WTC11 (cell line): Measurements from ENCODE around the gene CCDC137. TPM values are rescaled to one million over a fixed set of nuclear protein-coding genes. Genes with fewer than 3 reads are reported as not detected.

Experiments used
- ATAC-seq: fragments of 200-7000 bp; cut with Tn5 transposase; 2 replicates; pipeline ENCODE4 v1.10.0; 2021; ENCODE audit warnings: mild to moderate bottlenecking, moderate library complexity
- CTCF ChIA-PET: fragments of 300-600 bp; sonication (Branson Sonifier 250); formaldehyde crosslinking; loops from one replicate; lab custom pipeline; 2021; ENCODE audit warnings: antibody characterized with exemption; lab: Charles Lee
- POLR2A ChIA-PET: fragments of 350-600 bp; sonication (Branson Sonifier 250); formaldehyde crosslinking; loops from one replicate; lab custom pipeline; 2021; ENCODE audit warnings: antibody characterized with exemption; lab: Charles Lee
- DNase-seq: peaks from one replicate; pipeline ENCODE4 v3.0.0; 2021; ENCODE audit warnings: low spot score
- H3K27ac Mint-ChIP-seq: 2 replicates; pipeline ENCODE4 v1.8.0; 2021; ENCODE audit warnings: mixed read lengths
- H3K27me3 Mint-ChIP-seq: 2 replicates; pipeline ENCODE4 v1.8.0; 2021; ENCODE audit warnings: low read depth, mild to moderate bottlenecking, moderate library complexity, mixed read lengths
- H3K36me3 Mint-ChIP-seq: 2 replicates; pipeline ENCODE4 v1.8.0; 2021; ENCODE audit warnings: mixed read lengths
- H3K4me1 Mint-ChIP-seq: 2 replicates; pipeline ENCODE4 v1.8.0; 2022; ENCODE audit warnings: mixed read lengths
- H3K4me3 Mint-ChIP-seq: 2 replicates; pipeline ENCODE4 v1.8.0; 2021; ENCODE audit warnings: mild to moderate bottlenecking, moderate library complexity, mixed read lengths
- H3K9me3 Mint-ChIP-seq: 2 replicates; pipeline ENCODE4 v1.8.0; 2021; ENCODE audit warnings: mixed read lengths
- ATF2 ChIP-seq: sonication (generic); formaldehyde crosslinking; IDR thresholded peaks from 2 replicates; pipeline ENCODE4 v1.8.1; 2022; ENCODE audit warnings: low read depth, missing genetic modification reagents, borderline replicate concordance
- ATF6 ChIP-seq: sonication (generic); formaldehyde crosslinking; IDR thresholded peaks from 2 replicates; pipeline ENCODE4 v1.8.1; 2023; ENCODE audit warnings: mild to moderate bottlenecking, missing genetic modification reagents
- CREB1 ChIP-seq: sonication (generic); formaldehyde crosslinking; IDR thresholded peaks from 2 replicates; pipeline ENCODE4 v1.8.0; 2023; ENCODE audit warnings: mild to moderate bottlenecking, missing genetic modification reagents
- EMX1 ChIP-seq: fragments of 250-450 bp; sonication (Bioruptor Pico); IDR thresholded peaks from 2 replicates; pipeline ENCODE4 v1.8.0; 2021; ENCODE audit warnings: mild to moderate bottlenecking
- FOXJ3 ChIP-seq: sonication (generic); formaldehyde crosslinking; IDR thresholded peaks from 2 replicates; pipeline ENCODE4 v1.9.0; 2021; ENCODE audit warnings: missing genetic modification reagents, mild to moderate bottlenecking, borderline replicate concordance
- FOXK1 ChIP-seq: sonication (generic); formaldehyde crosslinking; IDR thresholded peaks from 2 replicates; pipeline ENCODE4 v1.8.0; 2022; ENCODE audit warnings: mild to moderate bottlenecking, moderate library complexity, missing genetic modification reagents
- GABPB1 ChIP-seq: sonication (generic); formaldehyde crosslinking; IDR thresholded peaks from 2 replicates; pipeline ENCODE4 v1.8.1; 2023; ENCODE audit warnings: mild to moderate bottlenecking, missing genetic modification reagents
- HMGA2 ChIP-seq: fragments of 250-450 bp; sonication (Bioruptor Pico); IDR thresholded peaks from 2 replicates; pipeline ENCODE4 v1.4.0; 2021; ENCODE audit warnings: mild to moderate bottlenecking, moderate library complexity
- MXD4 ChIP-seq: fragments of 250-450 bp; sonication (Bioruptor Pico); IDR thresholded peaks from 2 replicates; pipeline ENCODE4 v1.8.0; 2021; ENCODE audit warnings: mild to moderate bottlenecking, moderate library complexity, borderline replicate concordance
- NFE2L1 ChIP-seq: sonication (generic); formaldehyde crosslinking; IDR thresholded peaks from 2 replicates; pipeline ENCODE4 v1.8.1; 2023; ENCODE audit warnings: missing genetic modification reagents
- RELA ChIP-seq: sonication (generic); formaldehyde crosslinking; IDR thresholded peaks from 2 replicates; pipeline ENCODE4 v1.8.1; 2022; ENCODE audit warnings: missing genetic modification reagents, mild to moderate bottlenecking, borderline replicate concordance
- SP1 ChIP-seq: sonication (generic); formaldehyde crosslinking; conservative IDR thresholded peaks from 2 replicates; pipeline ENCODE4 v1.8.1; 2022; ENCODE audit warnings: missing genetic modification reagents
- TEAD1 ChIP-seq: sonication (generic); formaldehyde crosslinking; IDR thresholded peaks from 2 replicates; pipeline ENCODE4 v1.8.0; 2022; ENCODE audit warnings: mild to moderate bottlenecking, missing genetic modification reagents
- ZNF138 ChIP-seq: sonication (generic); formaldehyde crosslinking; conservative IDR thresholded peaks from 2 replicates; pipeline ENCODE4 v1.8.1; 2022; ENCODE audit warnings: mild to moderate bottlenecking, moderate library complexity, missing genetic modification reagents
- ZNF219 ChIP-seq: sonication (generic); formaldehyde crosslinking; IDR thresholded peaks from 2 replicates; pipeline ENCODE4 v1.8.0; 2023; ENCODE audit warnings: missing genetic modification reagents, mild to moderate bottlenecking, borderline replicate concordance
- ZNF396 ChIP-seq: fragments of 250-450 bp; sonication (Bioruptor Pico); IDR thresholded peaks from 2 replicates; pipeline ENCODE4 v1.8.0; 2021; ENCODE audit warnings: mild to moderate bottlenecking, moderate library complexity, borderline replicate concordance
- ZNF423 ChIP-seq: fragments of 250-450 bp; sonication (Bioruptor Pico); IDR thresholded peaks from 2 replicates; pipeline ENCODE4 v2.1.2; 2022; ENCODE audit warnings: mild to moderate bottlenecking, moderate library complexity
- total RNA-seq: library from RNA; stranded (reverse); gene quantifications from 3 replicates; pipeline ENCODE4 v1.2.3, GENCODE V29; 2021
- TF ChIP-seq, protein P1 (sequence below): sonication (generic); formaldehyde crosslinking; conservative IDR thresholded peaks from 2 replicates; pipeline ENCODE4 v1.8.1; 2023; ENCODE audit warnings: mild to moderate bottlenecking, low read depth, missing genetic modification reagents, moderate library complexity

The CCDC137 gene
- total RNA-seq, 1 experiment from 2014 or later, result 36.8 TPM

GRCh38 chr17:81717766-81718089, 51.2 kb downstream of the CCDC137 start (continued):
- TF ChIP-seq TEAD1 (CRISPR knock-in tag) (no peak), ZNF138 (CRISPR knock-in tag) (no peak), ZNF219 (CRISPR knock-in tag) (no peak), MXD4 (CRISPR knock-in tag) (no peak), CREB1 (CRISPR knock-in tag) (no peak), HMGA2 (CRISPR knock-in tag) (no peak)

DNA sequence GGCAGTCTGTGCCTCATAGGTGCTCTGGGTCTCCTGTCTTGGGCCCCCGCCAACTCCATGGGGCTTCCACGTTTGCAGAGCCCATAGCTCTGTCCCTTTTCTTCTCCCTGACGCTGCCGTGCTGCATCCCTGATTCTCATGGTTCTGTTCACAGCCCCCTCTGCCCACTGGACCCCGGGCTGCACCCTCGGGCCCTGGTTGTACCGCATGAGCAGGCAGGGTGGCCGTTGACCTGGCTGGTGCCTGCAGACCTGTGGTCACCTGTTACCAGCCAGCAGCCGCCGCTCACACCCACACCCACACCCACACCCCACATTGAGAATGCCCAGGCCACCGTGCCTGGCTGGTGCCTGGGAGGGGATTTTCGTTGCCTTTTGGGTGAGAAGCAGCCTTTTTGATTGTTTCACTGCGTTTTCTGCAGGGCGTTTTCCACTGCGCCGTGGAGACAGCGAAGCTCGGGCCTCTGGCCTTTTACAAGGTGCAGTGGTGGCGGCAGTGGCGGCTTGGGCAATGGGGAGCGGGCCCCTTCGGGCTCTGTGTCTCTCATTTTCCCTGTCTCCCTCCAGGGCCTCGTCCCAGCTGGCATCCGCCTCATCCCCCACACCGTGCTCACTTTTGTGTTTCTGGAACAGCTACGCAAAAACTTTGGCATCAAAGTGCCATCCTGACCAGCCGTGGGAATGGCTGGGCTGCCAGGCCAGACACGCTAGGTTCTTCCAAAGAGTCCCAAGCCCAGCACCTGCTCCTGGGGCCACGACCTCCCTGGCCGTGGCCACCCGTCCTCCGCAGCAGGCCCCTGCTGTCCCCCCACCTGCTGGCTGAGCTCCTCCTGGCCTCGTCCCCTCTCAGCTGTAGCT, 53.1 kb downstream of the CCDC137 start:
- H3K27me3 Mint-ChIP-seq, result no peaks in the 10 kb centered on the region
- no peak for TF ChIP-seq HMGA2 (CRISPR knock-in tag)
- no peak for TF ChIP-seq GABPB1 (CRISPR knock-in tag)
- TF ChIP-seq ZNF396 (CRISPR knock-in tag), result no peak
- no peak for TF ChIP-seq RELA (CRISPR knock-in tag)
- no peak for TF ChIP-seq ATF6 (CRISPR knock-in tag)
- no peak for TF ChIP-seq FOXK1 (CRISPR knock-in tag)
- TF ChIP-seq ZNF138 (CRISPR knock-in tag), result no peak
- no peak for TF ChIP-seq SP1 (CRISPR knock-in tag)
- TF ChIP-seq NFE2L1 (CRISPR knock-in tag), result no peak
- TF ChIP-seq MXD4 (CRISPR knock-in tag), result no peak
- no peak for TF ChIP-seq EMX1 (CRISPR knock-in tag)
- no peak for TF ChIP-seq ZNF423 (CRISPR knock-in tag)
- no peak for TF ChIP-seq ATF2 (CRISPR knock-in tag)
- TF ChIP-seq FOXJ3 (CRISPR knock-in tag), result no peak
- TF ChIP-seq, protein P1, sequence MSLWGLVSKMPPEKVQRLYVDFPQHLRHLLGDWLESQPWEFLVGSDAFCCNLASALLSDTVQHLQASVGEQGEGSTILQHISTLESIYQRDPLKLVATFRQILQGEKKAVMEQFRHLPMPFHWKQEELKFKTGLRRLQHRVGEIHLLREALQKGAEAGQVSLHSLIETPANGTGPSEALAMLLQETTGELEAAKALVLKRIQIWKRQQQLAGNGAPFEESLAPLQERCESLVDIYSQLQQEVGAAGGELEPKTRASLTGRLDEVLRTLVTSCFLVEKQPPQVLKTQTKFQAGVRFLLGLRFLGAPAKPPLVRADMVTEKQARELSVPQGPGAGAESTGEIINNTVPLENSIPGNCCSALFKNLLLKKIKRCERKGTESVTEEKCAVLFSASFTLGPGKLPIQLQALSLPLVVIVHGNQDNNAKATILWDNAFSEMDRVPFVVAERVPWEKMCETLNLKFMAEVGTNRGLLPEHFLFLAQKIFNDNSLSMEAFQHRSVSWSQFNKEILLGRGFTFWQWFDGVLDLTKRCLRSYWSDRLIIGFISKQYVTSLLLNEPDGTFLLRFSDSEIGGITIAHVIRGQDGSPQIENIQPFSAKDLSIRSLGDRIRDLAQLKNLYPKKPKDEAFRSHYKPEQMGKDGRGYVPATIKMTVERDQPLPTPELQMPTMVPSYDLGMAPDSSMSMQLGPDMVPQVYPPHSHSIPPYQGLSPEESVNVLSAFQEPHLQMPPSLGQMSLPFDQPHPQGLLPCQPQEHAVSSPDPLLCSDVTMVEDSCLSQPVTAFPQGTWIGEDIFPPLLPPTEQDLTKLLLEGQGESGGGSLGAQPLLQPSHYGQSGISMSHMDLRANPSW (CRISPR knock-in tag), result no peak
- H3K4me3 Mint-ChIP-seq, result no peak overlapping the region
- ATAC-seq (no peak), DNase-seq (no peak)
- POLR2A ChIA-PET, result no interaction called here
- H3K4me1 Mint-ChIP-seq, result peaks cover 10% of the 10 kb centered on the region
- H3K27ac Mint-ChIP-seq, result no peak overlapping the region
- CTCF ChIA-PET, result interaction anchor here (0.8 kb wide), 1 partner anchor 9 kb away, joined by 3 read pairs; no protein-coding TSS in a partner anchor
- no peaks in the 10 kb centered on the region for H3K9me3 Mint-ChIP-seq
- H3K36me3 Mint-ChIP-seq, result 0 out of 2 replicates have a peak, but pooled peaks cover 4% of the 10 kb centered on the region
